H1 (cell line): ENCODE data around the gene SPRR2F. TPM values are rescaled to one million over a fixed set of nuclear protein-coding genes. Genes with fewer than 3 reads are reported as not detected.

Experiments used
- CTCF ChIA-PET: fragments of 300-600 bp; sonication (Branson Sonifier 250); formaldehyde crosslinking; loops from one replicate; lab custom pipeline; 2021; ENCODE audit not compliant: partially characterized antibody; lab: Charles Lee
- POLR2A ChIA-PET: fragments of 300-600 bp; sonication (Branson Sonifier 250); formaldehyde crosslinking; loops from one replicate; lab custom pipeline; 2021; ENCODE audit warnings: inconsistent platforms; ENCODE audit not compliant: partially characterized antibody; lab: Charles Lee
- DNase-seq, 2 experiments: peaks; one replicate each; pipeline versions ENCODE4 v3.0.0 to v3.0.0-alpha.2; 2010 to 2022; ENCODE audit warnings: low spot score in 2 of 2, low read depth in 1 of 2, mixed read lengths in 1 of 2
- FAIRE-seq: peaks from 2 replicates; lab custom pipeline; 2011; peaks lifted over from hg19 to GRCh38; lab: Jason Lieb, UNC
- H2AFZ ChIP-seq: 2 replicates; pipeline ENCODE4 v1.8.1; 2012; ENCODE audit warnings: low read length, inconsistent platforms
- H2AK5ac ChIP-seq: 2 replicates; pipeline ENCODE4 v1.6.1; 2013; ENCODE audit warnings: low read depth, low read length
- H2BK120ac ChIP-seq: replicated peaks from 2 replicates; pipeline ENCODE3; 2013; ENCODE audit warnings: low read depth, low read length, inconsistent platforms
- H2BK12ac ChIP-seq: 2 replicates; pipeline ENCODE4 v1.6.1; 2013; ENCODE audit warnings: low read depth, low read length
- H2BK15ac ChIP-seq: 2 replicates; pipeline ENCODE4 v1.6.1; 2013; ENCODE audit warnings: low read length
- H2BK20ac ChIP-seq: 2 replicates; pipeline ENCODE4 v1.6.1; 2013; ENCODE audit warnings: low read length
- H2BK5ac ChIP-seq: 2 replicates; pipeline ENCODE4 v1.6.1; 2013; ENCODE audit warnings: low read depth, low read length
- H3K14ac ChIP-seq: 2 replicates; pipeline ENCODE4 v1.6.1; 2013; ENCODE audit warnings: inconsistent platforms; ENCODE audit not compliant: insufficient read length
- H3K18ac ChIP-seq: 2 replicates; pipeline ENCODE4 v1.6.1; 2013; ENCODE audit warnings: low read length; ENCODE audit errors: extremely low read depth
- H3K23ac ChIP-seq: 2 replicates; pipeline ENCODE4 v1.6.1; 2013; ENCODE audit warnings: inconsistent platforms; ENCODE audit not compliant: insufficient read length
- H3K23me2 ChIP-seq: 2 replicates; pipeline ENCODE4 v1.6.1; 2013; ENCODE audit warnings: low read depth, low read length
- H3K27ac ChIP-seq: 2 replicates; pipeline ENCODE4 v1.6.1; 2011; ENCODE audit warnings: low read depth, low read length, inconsistent platforms
- H3K27me3 ChIP-seq, 4 experiments: replicated peaks in 1 of 4; 1 replicate in 1 of 4; 2 replicates in 3 of 4; pipeline versions ENCODE4 v1.6.1 to v1.8.1; 2011 to 2013; ENCODE audit warnings: low read length in 3 of 4, mild to moderate bottlenecking in 3 of 4, inconsistent platforms in 2 of 4, mixed read lengths in 2 of 4, moderate library complexity in 1 of 4; ENCODE audit not compliant: control insufficient read depth in 3 of 4, insufficient read depth in 3 of 4; ENCODE audit errors: extremely low read depth in 1 of 4
- H3K36me3 ChIP-seq, 4 experiments: 2 replicates each; pipeline versions ENCODE4 v1.6.1 to v1.8.1; 2011 to 2013; ENCODE audit warnings: mild to moderate bottlenecking in 4 of 4, low read length in 3 of 4, moderate library complexity in 2 of 4, control low read depth in 1 of 4, inconsistent platforms in 1 of 4; ENCODE audit not compliant: insufficient read depth in 4 of 4, control insufficient read depth in 2 of 4
- H3K4ac ChIP-seq: replicated peaks from 2 replicates; pipeline ENCODE3; 2013; ENCODE audit warnings: low read length, low read depth, mixed read lengths, inconsistent platforms; ENCODE audit not compliant: insufficient read length
- H3K4me1 ChIP-seq, 4 experiments: replicated peaks in 1 of 4; 1 replicate in 1 of 4; 2 replicates in 3 of 4; pipeline versions ENCODE4 v1.6.1 to v1.8.1; 2011 to 2013; ENCODE audit warnings: low read length in 3 of 4, inconsistent platforms in 2 of 4, mixed read lengths in 1 of 4; ENCODE audit not compliant: insufficient read depth in 4 of 4, control insufficient read depth in 3 of 4
- H3K4me2 ChIP-seq, 2 experiments: 2 replicates each; pipeline versions ENCODE4 v1.6.1 to v1.8.1; 2011 to 2013; ENCODE audit warnings: low read depth in 2 of 2, low read length in 2 of 2, control low read depth in 1 of 2, inconsistent platforms in 1 of 2, mild to moderate bottlenecking in 1 of 2; ENCODE audit not compliant: insufficient read depth in 1 of 2
- H3K4me3 ChIP-seq, 4 experiments: fragments of 200-600, 300-600 bp in 1 of 4; sonication (generic), shearing (Covaris generic), sonication (Bioruptor Twin) in 1 of 4; 2 replicates each; pipeline versions ENCODE4 v1.5.1 to v1.8.1; 2011 to 2016; ENCODE audit warnings: low read length in 4 of 4, low read depth in 3 of 4, control low read depth in 2 of 4, inconsistent platforms in 2 of 4, mild to moderate bottlenecking in 2 of 4, mixed read lengths in 1 of 4, moderate library complexity in 1 of 4; ENCODE audit not compliant: insufficient read depth in 2 of 4; ENCODE audit errors: extremely low read depth in 1 of 4
- H3K56ac ChIP-seq: replicated peaks from 2 replicates; pipeline ENCODE3; 2013; ENCODE audit warnings: low read depth, mild to moderate bottlenecking, mixed read lengths, low read length, inconsistent platforms; ENCODE audit not compliant: insufficient read length
- H3K79me1 ChIP-seq: 2 replicates; pipeline ENCODE4 v1.6.1; 2013; ENCODE audit warnings: low read depth, low read length, control low read depth
- H3K79me2 ChIP-seq, 2 experiments: 2 replicates each; pipeline versions ENCODE4 v1.6.1 to v1.8.1; 2012 to 2013; ENCODE audit warnings: low read length in 2 of 2, mild to moderate bottlenecking in 2 of 2, inconsistent platforms in 1 of 2; ENCODE audit not compliant: insufficient read depth in 2 of 2, control insufficient read depth in 1 of 2
- H3K9ac ChIP-seq, 4 experiments: replicated peaks in 1 of 4; 1 replicate in 1 of 4; 2 replicates in 3 of 4; pipeline versions ENCODE4 v1.6.1 to v1.8.1; 2011 to 2013; ENCODE audit warnings: low read depth in 3 of 4, low read length in 3 of 4, control low read depth in 2 of 4, mild to moderate bottlenecking in 2 of 4, moderate library complexity in 2 of 4, inconsistent platforms in 1 of 4; ENCODE audit errors: extremely low read depth in 1 of 4
- H3K9me3 ChIP-seq, 2 experiments: 2 replicates each; pipeline versions ENCODE4 v1.6.1 to v1.8.1; 2012 to 2013; ENCODE audit warnings: mild to moderate bottlenecking in 2 of 2, moderate library complexity in 2 of 2, control low read depth in 1 of 2, inconsistent platforms in 1 of 2, low read depth in 1 of 2, low read length in 1 of 2, mixed read lengths in 1 of 2; ENCODE audit not compliant: insufficient read depth in 2 of 2
- H4K20me1 ChIP-seq, 2 experiments: replicated peaks in 1 of 2; 2 replicates each; pipeline versions ENCODE3 to v1.8.1; 2011 to 2013; ENCODE audit warnings: inconsistent platforms in 2 of 2, low read length in 2 of 2, mild to moderate bottlenecking in 1 of 2; ENCODE audit not compliant: insufficient read depth in 2 of 2, control insufficient read depth in 1 of 2
- H4K5ac ChIP-seq: 2 replicates; pipeline ENCODE4 v1.6.1; 2013; ENCODE audit warnings: low read length, low read depth, mixed read lengths, inconsistent platforms; ENCODE audit not compliant: insufficient read length
- H4K8ac ChIP-seq: 2 replicates; pipeline ENCODE4 v1.8.0; 2013; ENCODE audit warnings: mild to moderate bottlenecking, moderate library complexity, low read length, inconsistent platforms; ENCODE audit not compliant: insufficient read depth; ENCODE audit errors: extremely low read depth
- H4K91ac ChIP-seq: replicated peaks from 2 replicates; pipeline ENCODE3; 2013; ENCODE audit warnings: low read length, mixed read lengths, inconsistent platforms; ENCODE audit not compliant: insufficient read length
- BACH1 ChIP-seq: IDR thresholded peaks from 2 replicates; pipeline ENCODE4 v1.6.1; 2012; ENCODE audit warnings: low read length, improper control_type of control experiment
- CREB1 ChIP-seq: IDR thresholded peaks from 2 replicates; pipeline ENCODE4 v1.6.1; 2012; ENCODE audit warnings: inconsistent platforms
- FOSL1 ChIP-seq: IDR thresholded peaks from 2 replicates; pipeline ENCODE4 v1.6.1; 2011; ENCODE audit warnings: mild to moderate bottlenecking, low read depth, low read length, moderate library complexity; ENCODE audit not compliant: insufficient read depth
- GTF2F1 ChIP-seq: IDR thresholded peaks from 2 replicates; pipeline ENCODE4 v1.6.1; 2012; ENCODE audit warnings: low read depth, low read length, improper control_type of control experiment, borderline replicate concordance
- POLR2AphosphoS5 ChIP-seq: IDR thresholded peaks from 2 replicates; pipeline ENCODE4 v1.6.1; 2011; ENCODE audit warnings: low read depth, low read length
- RAD21 ChIP-seq, 2 experiments: IDR thresholded peaks in 1 of 2; conservative IDR thresholded peaks in 1 of 2; 2 replicates each; pipeline ENCODE4 v1.6.1; 2011; ENCODE audit warnings: low read depth in 2 of 2, low read length in 2 of 2, improper control_type of control experiment in 1 of 2, inconsistent platforms in 1 of 2, mild to moderate bottlenecking in 1 of 2, moderate library complexity in 1 of 2
- RXRA ChIP-seq: IDR thresholded peaks from 2 replicates; pipeline ENCODE4 v1.6.1; 2011; ENCODE audit warnings: low read depth, mild to moderate bottlenecking, low read length, moderate library complexity; ENCODE audit not compliant: insufficient read depth
- SP2 ChIP-seq: IDR thresholded peaks from 2 replicates; pipeline ENCODE4 v1.6.1; 2012; ENCODE audit warnings: mild to moderate bottlenecking, low read length, inconsistent platforms
- WGBS, 2 experiments: shearing (Covaris generic) in 1 of 2; methylation state at CpG; one replicate each; pipeline versions ENCODE4 v1.1.6 to v1.1.7; 2013 to 2015; ENCODE audit warnings: low lambda C conversion rate in 2 of 2, mixed read lengths in 2 of 2, inconsistent platforms in 1 of 2, low coverage in 1 of 2, missing lambda C conversion rate in 1 of 2; ENCODE audit not compliant: insufficient replicate concordance in 2 of 2, insufficient coverage in 1 of 2, insufficient read length in 1 of 2; ENCODE audit errors: extremely low coverage in 1 of 2, missing lambda C conversion rate in 1 of 2; 5-methylcytosine and 5-hydroxymethylcytosine counted together
- polyA plus RNA-seq, 7 experiments: library from polyadenylated mRNA; depleted of rRNA in 3 of 7; stranded (reverse) in 5 of 7; unstranded in 2 of 7; fragments of >200 nt in 5 of 7; fragments of 200-250 nt in 2 of 7; gene quantifications; 1 replicate in 5 of 7; 2 replicates in 1 of 7; 4 replicates in 1 of 7; pipeline versions ENCODE4 v1.2.1 to v1.2.3, GENCODE V29; 2011 to 2013; ENCODE audit warnings: missing spikeins in 2 of 7, mixed read lengths in 2 of 7
- total RNA-seq: library from RNA; stranded (reverse); fragmentation: NEBNext Ultra II Directional; extraction: Animal tissue kit (Norgen Biotek cat#: 25700); gene quantifications from 2 replicates; pipeline ENCODE4 v1.2.1, GENCODE V29; 2021
- TF ChIP-seq, protein P1 (sequence below): IDR thresholded peaks from 2 replicates; pipeline ENCODE4 v1.6.1; 2012; ENCODE audit warnings: inconsistent platforms
- TF ChIP-seq, protein P2 (sequence below): IDR thresholded peaks from 2 replicates; pipeline ENCODE4 v1.6.1; 2012; ENCODE audit warnings: low read length, inconsistent platforms

Gene SPRR2F
- total and polyA plus RNA-seq, 2 of the 8 experiments (the other 6 are each of a cell fraction or from before 2014, with no cell fraction given) = 0.50 to 1.1 TPM

DNA sequence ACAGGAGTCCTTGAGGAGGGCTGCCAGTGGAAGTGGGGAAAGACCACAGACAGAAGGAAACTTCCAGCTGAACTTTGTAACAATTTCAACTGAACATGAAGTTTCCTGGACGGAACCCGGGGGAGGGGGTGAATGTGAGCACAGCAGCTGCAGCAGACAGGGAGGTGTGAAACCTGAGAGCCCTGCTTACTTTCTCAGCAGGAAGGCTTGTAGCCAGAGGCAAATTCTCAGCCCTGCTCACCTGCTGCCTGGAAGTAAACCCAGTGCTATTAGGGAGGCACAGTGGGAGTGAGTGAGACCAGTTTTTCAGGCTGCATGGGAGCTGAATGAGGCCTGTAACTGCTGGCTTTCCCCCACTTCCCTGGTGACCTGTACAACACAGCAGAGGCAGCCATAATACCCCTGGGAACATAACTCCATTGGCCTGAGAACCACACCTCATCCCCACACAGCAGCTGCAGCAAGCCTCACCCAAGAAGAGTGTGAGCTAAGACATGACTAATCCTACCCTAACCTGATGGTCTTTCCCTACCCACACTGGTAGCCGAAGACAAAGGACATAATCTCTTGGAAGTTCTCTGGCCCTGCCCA lies 9.6 kb upstream of the SPRR2F start:
- peak overlapping the region; percentile 74 for H4K91ac ChIP-seq
- no peak overlapping the region for H3K23ac ChIP-seq
- peaks cover 0 to 5% (median 2%) of the 10 kb centered on the region in 4 experiments; a peak in 2 of 7 replicates for H3K4me1 ChIP-seq
- peak overlapping the region; percentile 70; the same call in 1 of the 2 replicates for H2AK5ac ChIP-seq
- no peak overlapping the region for H3K56ac ChIP-seq
- H3K79me2 ChIP-seq = no peaks in the 10 kb centered on the region
- no peak overlapping the region for H3K4ac ChIP-seq
- peaks cover 3 to 14% of the 10 kb centered on the region in 2 experiments; a peak in 3 of 4 replicates for H3K9me3 ChIP-seq
- peak overlapping the region; percentile 83 for H4K5ac ChIP-seq
- no peaks in the 10 kb centered on the region for H3K27me3 ChIP-seq
- no peak overlapping the region for H2AFZ ChIP-seq
- no peaks in the 10 kb centered on the region for H3K79me1 ChIP-seq
- FAIRE-seq (peak; percentile 94), DNase-seq (peak; percentile 27 to 70)
- peak overlapping the region; percentile 94 for H2BK20ac ChIP-seq
- H3K14ac ChIP-seq = no peak overlapping the region
- H3K18ac ChIP-seq = peak overlapping the region; percentile 97
- ChIA-PET POLR2A (interaction anchor here (0.7 kb wide), 1 partner anchor 8 kb away, joined by 3 read pairs; no protein-coding TSS in a partner anchor), CTCF (interaction anchor here (0.6 to 1.3 kb wide), 3 partner anchors 11 to 264 kb away, joined by 3 to 5 read pairs (median 3); no protein-coding TSS in a partner anchor)
- no peaks in the 10 kb centered on the region for H3K23me2 ChIP-seq
- H4K8ac ChIP-seq = no peak overlapping the region
- no peak overlapping the region for H2BK15ac ChIP-seq
- peak overlapping the region in 3 of 4 experiments; percentile 23 to 45 (median 35); a peak in 3 of 8 replicates for H3K4me3 ChIP-seq
- WGBS, 2 experiments = 17% methylated on average over 3 of the region's 3 CpGs; no CpG with 5 or more reads in 1 of the 2 experiments
- peak overlapping the region; percentile 92 for H2BK120ac ChIP-seq
- peak overlapping the region in 2 of 4 experiments; percentile 56 to 58; a peak in 2 of 7 replicates for H3K9ac ChIP-seq
- H4K20me1 ChIP-seq = no peaks in the 10 kb centered on the region
- H3K27ac ChIP-seq = peak overlapping the region; percentile 93
- no peaks in the 10 kb centered on the region; a peak in 2 of 8 replicates for H3K36me3 ChIP-seq
- H2BK12ac ChIP-seq = peak overlapping the region; percentile 98
- peak overlapping the region; percentile 53 to 62 for H3K4me2 ChIP-seq
- peak overlapping the region; percentile 99 for H2BK5ac ChIP-seq
- peak in 1 of 2 experiments; percentile 19; a peak in 1 of 4 replicates for TF ChIP-seq RAD21 (IDR thresholded peaks at IDR 0.05 in 1 of 2, conservative IDR thresholded peaks at IDR 0.05 in 1 of 2; ENCODE audit: low read depth in 2 of 2, low read length in 2 of 2)
- TF ChIP-seq CREB1 = 0 out of 2 replicates have a peak, but pooled peaks have one; percentile 4
- TF ChIP-seq GTF2F1 = no peak
- peak; percentile 78 for TF ChIP-seq POLR2AphosphoS5
- no peak for TF ChIP-seq BACH1
- no peak for TF ChIP-seq FOSL1
- TF ChIP-seq, protein P1, sequence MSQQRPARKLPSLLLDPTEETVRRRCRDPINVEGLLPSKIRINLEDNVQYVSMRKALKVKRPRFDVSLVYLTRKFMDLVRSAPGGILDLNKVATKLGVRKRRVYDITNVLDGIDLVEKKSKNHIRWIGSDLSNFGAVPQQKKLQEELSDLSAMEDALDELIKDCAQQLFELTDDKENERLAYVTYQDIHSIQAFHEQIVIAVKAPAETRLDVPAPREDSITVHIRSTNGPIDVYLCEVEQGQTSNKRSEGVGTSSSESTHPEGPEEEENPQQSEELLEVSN = no peak
- TF ChIP-seq, protein P2, sequence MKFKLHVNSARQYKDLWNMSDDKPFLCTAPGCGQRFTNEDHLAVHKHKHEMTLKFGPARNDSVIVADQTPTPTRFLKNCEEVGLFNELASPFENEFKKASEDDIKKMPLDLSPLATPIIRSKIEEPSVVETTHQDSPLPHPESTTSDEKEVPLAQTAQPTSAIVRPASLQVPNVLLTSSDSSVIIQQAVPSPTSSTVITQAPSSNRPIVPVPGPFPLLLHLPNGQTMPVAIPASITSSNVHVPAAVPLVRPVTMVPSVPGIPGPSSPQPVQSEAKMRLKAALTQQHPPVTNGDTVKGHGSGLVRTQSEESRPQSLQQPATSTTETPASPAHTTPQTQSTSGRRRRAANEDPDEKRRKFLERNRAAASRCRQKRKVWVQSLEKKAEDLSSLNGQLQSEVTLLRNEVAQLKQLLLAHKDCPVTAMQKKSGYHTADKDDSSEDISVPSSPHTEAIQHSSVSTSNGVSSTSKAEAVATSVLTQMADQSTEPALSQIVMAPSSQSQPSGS = no peak
- no peak for TF ChIP-seq SP2
- TF ChIP-seq RXRA = no peak
